Stomach (tissue), 9 donors: ENCODE measurements around the gene BRMS1L. TPM values are rescaled to one million over a fixed set of nuclear protein-coding genes. Genes with fewer than 3 reads are reported as not detected.

Source experiments
- DNase-seq, 2 donors: peaks; one replicate each; pipeline versions ENCODE4 v3.0.0 to v3.0.0-alpha.2; 2013 to 2019
- H3K27ac ChIP-seq, 5 donors: fragments of 200-600 bp in 4 of 5; sonication (generic) in 4 of 5; one replicate each; pipeline ENCODE4 v1.5.1; 2013 to 2019; ENCODE audit warnings: mild to moderate bottlenecking in 1 of 5, moderate library complexity in 1 of 5
- H3K27me3 ChIP-seq, 3 donors: fragments of 200-600 bp; sonication (generic); one replicate each; pipeline ENCODE4 v1.5.1; 2017 to 2019; ENCODE audit warnings: mixed run types in 1 of 3
- H3K36me3 ChIP-seq, 4 donors: fragments of 200-600 bp; sonication (generic); 1 replicate in 3 of 4; 2 replicates in 1 of 4; pipeline ENCODE4 v1.5.1; 2016 to 2019
- H3K4me1 ChIP-seq, 4 donors: fragments of 200-600 bp; sonication (generic); one replicate each; pipeline ENCODE4 v1.5.1; 2016 to 2019
- H3K4me3 ChIP-seq, 4 donors: fragments of 200-600 bp; sonication (generic) in 3 of 4; one replicate each; pipeline ENCODE4 v1.5.1; 2016 to 2019; ENCODE audit warnings: mild to moderate bottlenecking in 1 of 4
- H3K9me3 ChIP-seq, 4 donors: fragments of 200-600 bp; sonication (generic); one replicate each; pipeline ENCODE4 v1.5.1; 2016 to 2019
- CTCF ChIP-seq, 7 experiments: fragments of 450-650 bp in 4 of 7; fragments of 200-600 bp in 3 of 7; sonication (generic) in 3 of 7; IDR thresholded peaks; one replicate each; pipeline ENCODE4 v1.5.1; 2016 to 2019; ENCODE audit warnings: antibody characterized with exemption in 7 of 7, control low read depth in 2 of 7, mild to moderate bottlenecking in 1 of 7
- EP300 ChIP-seq: sonication (generic); formaldehyde crosslinking; IDR thresholded peaks from one replicate; pipeline ENCODE4 v1.6.1; 2017; ENCODE audit warnings: antibody characterized with exemption
- POLR2A ChIP-seq, 4 donors: fragments of 450-650 bp; IDR thresholded peaks; one replicate each; pipeline ENCODE4 v1.6.1; 2016; ENCODE audit warnings: antibody characterized with exemption in 4 of 4, control low read depth in 2 of 4, mild to moderate bottlenecking in 1 of 4, moderate library complexity in 1 of 4
- POLR2AphosphoS5 ChIP-seq, 3 donors: sonication (generic); formaldehyde crosslinking; IDR thresholded peaks; one replicate each; pipeline ENCODE4 v1.6.1; 2016; ENCODE audit warnings: antibody characterized with exemption in 3 of 3
- WGBS, 5 donors: extraction: QIAGEN DNeasy Blood & Tissue Kit in 3 of 5; methylation state at CpG; one replicate each; pipeline versions ENCODE4 v1.1.5 to v1.1.7; 2013 to 2018; 5-methylcytosine and 5-hydroxymethylcytosine counted together
- intact Hi-C: fragments of 100-400 bp; cut with DNase I; formaldehyde crosslinking; loops from one replicate; pipeline ENCODE4 v1.15.1; 2023; ENCODE audit warnings: low total_unique reads
- polyA plus RNA-seq, 3 donors: library from polyadenylated mRNA; stranded (reverse); fragments of 200-250 nt; gene quantifications; one replicate each; pipeline ENCODE4 v1.2.3, GENCODE V29; 2013
- total RNA-seq, 5 donors: library from RNA; depleted of rRNA; stranded (reverse); fragments of >200 nt; gene quantifications; one replicate each; pipeline versions ENCODE4 v1.1.0 to v1.2.3, GENCODE V29; 2014 to 2016
- donor health status: healthy with polysubstance abuse.
- donor health status: Bipolar disorder and iron deficiency.
- donor health status: healthy.

Gene BRMS1L
- total and polyA plus RNA-seq, 8 donors: 1.4 to 9.7 (median 5.8) TPM; not detected in 1

GRCh38 chr14:35849122-35849521 lies 23.0 kb downstream of the BRMS1L start:
- TF ChIP-seq CTCF (IDR thresholded peaks at IDR 0.05) (no peak), POLR2A (IDR thresholded peaks at IDR 0.05) (no peak), POLR2AphosphoS5 (IDR thresholded peaks at IDR 0.05) (no peak), EP300 (no peak)
- no peak overlapping the region for H3K27ac ChIP-seq
- H3K9me3 ChIP-seq: peaks cover 0 to 8% (median 0%) of the 10 kb centered on the region in 4 donors
- H3K36me3 ChIP-seq: peaks cover 0 to 67% (median 55%) of the 10 kb centered on the region in 4 donors
- no peaks in the 10 kb centered on the region for H3K4me1 ChIP-seq
- intact Hi-C loops: no loop called here
- 76 to 90% (median 87%) methylated on average over 1 of the region's 1 CpG for WGBS, 5 donors
- no peaks in the 10 kb centered on the region for H3K27me3 ChIP-seq
- DNase-seq: no peak
- H3K4me3 ChIP-seq: no peak overlapping the region

- TF ChIP-seq CTCF (IDR thresholded peaks at IDR 0.05): no peak
- no peak for TF ChIP-seq POLR2AphosphoS5 (IDR thresholded peaks at IDR 0.05)
- no peak for TF ChIP-seq EP300
- TF ChIP-seq POLR2A (IDR thresholded peaks at IDR 0.05): no peak
- intact Hi-C loops: no loop called here
- DNase-seq: no peak
- peaks cover 0 to 8% (median 0%) of the 10 kb centered on the region in 4 donors for H3K9me3 ChIP-seq
- H3K36me3 ChIP-seq: peaks cover 0 to 47% (median 37%) of the 10 kb centered on the region in 4 donors
- no peaks in the 10 kb centered on the region for H3K27me3 ChIP-seq
- H3K4me3 ChIP-seq: no peak overlapping the region
- H3K27ac ChIP-seq: no peak overlapping the region
- WGBS, 5 donors: 80 to 98% (median 95%) methylated on average over 3 of the region's 3 CpGs
- H3K4me1 ChIP-seq: no peaks in the 10 kb centered on the region
Observed at GRCh38 chr14:35851823-35852222, 25.7 kb downstream of the BRMS1L start.

GRCh38 chr14:35853225-35853624 lies 27.1 kb downstream of the BRMS1L start:
- Histone ChIP-seq H3K4me1 (no peaks in the 10 kb centered on the region), H3K27me3 (no peaks in the 10 kb centered on the region), H3K4me3 (no peak overlapping the region), H3K36me3 (peaks cover 0 to 38% (median 31%) of the 10 kb centered on the region in 4 donors), H3K9me3 (peaks cover 0 to 8% (median 0%) of the 10 kb centered on the region in 4 donors), H3K27ac (no peak overlapping the region)
- intact Hi-C loops: no loop called here
- no peak for TF ChIP-seq EP300
- TF ChIP-seq POLR2A (IDR thresholded peaks at IDR 0.05): no peak
- WGBS, 5 donors: 94 to 100% (median 98%) methylated on average over 2 of the region's 2 CpGs
- no peak for DNase-seq

GRCh38 chr14:35854696-35855270 lies 28.6 kb downstream of the BRMS1L start:
- no peak overlapping the region for H3K27ac ChIP-seq
- no peaks in the 10 kb centered on the region for H3K27me3 ChIP-seq
- no peak for DNase-seq
- intact Hi-C loops: no loop called here
- 79 to 94% (median 83%) methylated on average over 1 of the region's 1 CpG for WGBS, 5 donors
- H3K9me3 ChIP-seq: peaks cover 0 to 8% (median 0%) of the 10 kb centered on the region in 4 donors
- TF ChIP-seq POLR2A (IDR thresholded peaks at IDR 0.05) (no peak), POLR2AphosphoS5 (IDR thresholded peaks at IDR 0.05) (no peak), CTCF (IDR thresholded peaks at IDR 0.05) (no peak), EP300 (no peak)
- no peak overlapping the region for H3K4me3 ChIP-seq
- no peaks in the 10 kb centered on the region for H3K4me1 ChIP-seq
- peaks cover 0 to 37% (median 34%) of the 10 kb centered on the region in 4 donors for H3K36me3 ChIP-seq

- Histone ChIP-seq H3K4me1 (no peaks in the 10 kb centered on the region), H3K9me3 (peaks cover 0 to 8% (median 0%) of the 10 kb centered on the region in 4 donors), H3K4me3 (no peak overlapping the region), H3K27ac (no peak overlapping the region), H3K36me3 (peaks cover 0 to 35% (median 26%) of the 10 kb centered on the region in 4 donors), H3K27me3 (no peaks in the 10 kb centered on the region)
- 64 to 78% (median 74%) methylated on average over 6 of the region's 6 CpGs for WGBS, 5 donors
- intact Hi-C loops: no loop called here
- no peak for TF ChIP-seq CTCF (IDR thresholded peaks at IDR 0.05)
- no peak for TF ChIP-seq POLR2AphosphoS5 (IDR thresholded peaks at IDR 0.05)
- no peak for TF ChIP-seq EP300
- TF ChIP-seq POLR2A (IDR thresholded peaks at IDR 0.05): no peak
- DNase-seq: no peak
Observed at GRCh38 chr14:35855876-35856481, 29.8 kb downstream of the BRMS1L start.
